ENCODE data around the gene SLC5A1. TPM values are rescaled to one million over a fixed set of nuclear protein-coding genes. Genes with fewer than 3 reads are reported as not detected.

SLC5A1 gene
- total and polyA plus RNA-seq, 9 of the 15 experiments (the other 6 are each of a cell fraction or from before 2014, with no cell fraction given) = not detected

GRCh38 chr22:32048069-32048468 is 5.0 kb downstream of the SLC5A1 start (continued):
- TF ChIP-seq ZBTB40 (IDR thresholded peaks at IDR 0.05) (no peak), ZBTB40 (CRISPR knock-in tag; IDR thresholded peaks at IDR 0.05) (no peak), ZNF282 (CRISPR knock-in tag; IDR thresholded peaks at IDR 0.05) (no peak), ZNF121 (CRISPR knock-in tag; conservative IDR thresholded peaks at IDR 0.05) (no peak), SIN3B (IDR thresholded peaks at IDR 0.05; ENCODE audit: low read depth) (no peak), FOXP1 (CRISPR knock-in tag; IDR thresholded peaks at IDR 0.05) (no peak)

All from K562 (cell line).